ENCODE results near the gene RYK.

The RYK gene

GRCh38 chr3:134150476-134150875 is 100.2 kb downstream of the RYK start:
- DNase-seq = no peak

GRCh38 chr3:134149286-134149685 is 101.4 kb downstream of the RYK start:
- DNase-seq = no peak

GRCh38 chr3:134148534-134148933 is 102.1 kb downstream of the RYK start:
- no peak for DNase-seq

- no peak for DNase-seq
Observed at GRCh38 chr3:134147411-134147810, 103.2 kb downstream of the RYK start.

GRCh38 chr3:134146666-134147065 is 104.0 kb downstream of the RYK start:
- no peak for DNase-seq

- no peak for DNase-seq
Observed at GRCh38 chr3:134145183-134145582, 105.5 kb downstream of the RYK start.

GRCh38 chr3:134144694-134145093 is 106.0 kb downstream of the RYK start:
- DNase-seq = no peak

- DNase-seq = no peak
Observed at GRCh38 chr3:134143828-134144401, 106.7 kb downstream of the RYK start.

- no peak for DNase-seq
Observed at GRCh38 chr3:134136604-134137003, 114.1 kb downstream of the RYK start.

GRCh38 chr3:134134698-134135415 is 115.8 kb downstream of the RYK start:
- DNase-seq = no peak

GRCh38 chr3:134134240-134134639 is 116.4 kb downstream of the RYK start:
- no peak for DNase-seq

GRCh38 chr3:134132961-134133360 is 117.7 kb downstream of the RYK start:
- DNase-seq = no peak

- DNase-seq = no peak
Observed at GRCh38 chr3:134126153-134126552, 124.5 kb downstream of the RYK start.

- no peak for DNase-seq
Observed at GRCh38 chr3:134114726-134115125, 135.9 kb downstream of the RYK start.

- DNase-seq = no peak
Observed at GRCh38 chr3:134111616-134112015, 139.0 kb downstream of the RYK start.

- no peak for DNase-seq
Observed at GRCh38 chr3:134110963-134111362, 139.7 kb downstream of the RYK start.
